GM12801 (cell line): ENCODE data around the gene AFF3.

ENCODE experiments used
- TF ChIP-seq, protein P1 (sequence below): IDR thresholded peaks from one replicate; pipeline ENCODE4 v1.5.1; 2011; ENCODE audit warnings: control low read depth; ENCODE audit not compliant: insufficient read length; ENCODE audit errors: extremely low read depth

Gene AFF3

DNA sequence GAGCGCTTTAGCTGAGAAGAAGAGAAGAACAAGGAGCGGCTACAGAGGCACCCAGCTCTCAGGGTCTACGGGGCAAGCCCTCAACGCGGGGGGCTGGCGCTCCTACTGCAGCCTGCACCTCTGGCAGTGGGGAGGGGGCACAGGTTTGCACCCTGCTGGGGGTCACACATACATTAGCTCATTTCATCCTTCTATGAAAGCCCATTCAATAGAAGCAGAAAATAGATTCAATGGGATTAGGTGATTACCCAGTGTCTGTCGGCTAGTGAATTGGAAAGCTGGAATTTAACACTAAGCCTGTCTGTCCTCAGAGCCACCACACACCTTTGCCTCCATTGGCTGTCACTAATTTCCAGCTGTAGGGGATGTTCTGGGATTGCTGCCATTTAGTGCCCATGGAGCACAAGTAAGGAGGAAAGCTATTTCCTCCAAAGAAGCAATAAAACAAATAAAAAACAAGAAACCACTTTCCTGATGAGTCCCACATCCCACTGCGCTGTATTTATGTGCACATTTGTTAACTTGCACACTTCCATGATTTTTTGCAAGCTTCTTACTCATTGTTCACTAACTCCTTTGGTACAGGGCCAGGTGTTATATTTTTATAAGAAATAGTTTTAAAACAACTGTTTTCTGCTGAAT lies 333.0 kb downstream of the AFF3 start:
- TF ChIP-seq, protein P1, sequence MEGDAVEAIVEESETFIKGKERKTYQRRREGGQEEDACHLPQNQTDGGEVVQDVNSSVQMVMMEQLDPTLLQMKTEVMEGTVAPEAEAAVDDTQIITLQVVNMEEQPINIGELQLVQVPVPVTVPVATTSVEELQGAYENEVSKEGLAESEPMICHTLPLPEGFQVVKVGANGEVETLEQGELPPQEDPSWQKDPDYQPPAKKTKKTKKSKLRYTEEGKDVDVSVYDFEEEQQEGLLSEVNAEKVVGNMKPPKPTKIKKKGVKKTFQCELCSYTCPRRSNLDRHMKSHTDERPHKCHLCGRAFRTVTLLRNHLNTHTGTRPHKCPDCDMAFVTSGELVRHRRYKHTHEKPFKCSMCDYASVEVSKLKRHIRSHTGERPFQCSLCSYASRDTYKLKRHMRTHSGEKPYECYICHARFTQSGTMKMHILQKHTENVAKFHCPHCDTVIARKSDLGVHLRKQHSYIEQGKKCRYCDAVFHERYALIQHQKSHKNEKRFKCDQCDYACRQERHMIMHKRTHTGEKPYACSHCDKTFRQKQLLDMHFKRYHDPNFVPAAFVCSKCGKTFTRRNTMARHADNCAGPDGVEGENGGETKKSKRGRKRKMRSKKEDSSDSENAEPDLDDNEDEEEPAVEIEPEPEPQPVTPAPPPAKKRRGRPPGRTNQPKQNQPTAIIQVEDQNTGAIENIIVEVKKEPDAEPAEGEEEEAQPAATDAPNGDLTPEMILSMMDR, result no peak

DNA sequence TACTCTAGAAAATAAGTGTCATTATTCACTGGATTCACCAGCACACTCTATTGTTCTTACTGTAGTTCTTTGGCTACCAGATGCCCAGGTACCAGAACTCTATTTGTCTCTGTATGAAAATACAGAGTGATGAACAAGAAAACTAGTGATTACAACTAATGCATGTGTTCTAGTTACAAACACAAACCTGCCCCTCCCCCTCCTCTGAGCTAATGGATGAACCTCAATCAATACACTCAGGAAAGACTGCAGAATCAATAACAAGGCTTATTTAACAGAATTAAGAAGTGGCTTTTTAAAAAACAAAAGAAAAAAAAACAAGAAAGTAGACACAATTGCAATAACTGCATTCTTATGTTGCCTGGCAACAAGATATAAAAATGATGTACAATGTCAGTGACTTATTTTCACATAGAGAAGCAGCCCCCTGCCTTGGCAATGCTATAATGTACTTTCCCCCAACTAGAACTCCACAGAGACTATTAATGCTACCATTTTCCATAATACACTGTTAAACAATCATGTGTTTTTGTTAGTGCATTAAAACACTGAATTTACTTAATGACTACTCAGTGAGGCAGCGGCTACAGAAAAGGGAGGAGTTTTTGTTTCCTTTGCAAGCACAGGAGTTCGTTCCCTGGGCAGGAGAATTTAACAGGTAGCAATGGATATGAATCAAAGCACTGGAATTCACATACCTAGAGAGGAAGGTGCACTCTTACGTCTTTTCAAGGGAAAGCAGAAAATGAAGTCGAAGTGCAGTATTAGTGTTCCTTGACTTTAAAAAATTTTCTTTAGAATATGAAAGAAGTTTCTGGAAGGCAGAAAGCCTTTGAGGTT lies 333.8 kb downstream of the AFF3 start:
- TF ChIP-seq, protein P1, result no peak

DNA sequence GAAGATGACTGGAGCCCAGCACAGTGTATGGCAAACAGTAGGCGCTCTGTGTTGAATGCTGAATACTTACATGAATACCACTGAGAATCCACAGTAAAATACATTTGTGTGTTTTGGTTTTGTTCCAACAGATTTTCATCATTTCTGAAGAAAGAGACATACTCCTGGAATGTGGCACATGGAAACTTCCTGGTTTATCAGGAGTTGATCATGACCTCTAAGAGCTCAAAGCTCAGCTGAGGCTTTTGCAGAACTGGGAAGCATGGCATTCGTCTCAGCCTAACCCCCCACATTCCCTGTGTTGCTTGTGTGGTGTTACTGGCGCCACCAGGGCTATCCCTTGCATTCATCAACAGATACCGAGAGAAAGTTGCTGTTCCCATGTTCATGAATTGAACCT lies 335.6 kb downstream of the AFF3 start:
- TF ChIP-seq, protein P1, result no peak

DNA sequence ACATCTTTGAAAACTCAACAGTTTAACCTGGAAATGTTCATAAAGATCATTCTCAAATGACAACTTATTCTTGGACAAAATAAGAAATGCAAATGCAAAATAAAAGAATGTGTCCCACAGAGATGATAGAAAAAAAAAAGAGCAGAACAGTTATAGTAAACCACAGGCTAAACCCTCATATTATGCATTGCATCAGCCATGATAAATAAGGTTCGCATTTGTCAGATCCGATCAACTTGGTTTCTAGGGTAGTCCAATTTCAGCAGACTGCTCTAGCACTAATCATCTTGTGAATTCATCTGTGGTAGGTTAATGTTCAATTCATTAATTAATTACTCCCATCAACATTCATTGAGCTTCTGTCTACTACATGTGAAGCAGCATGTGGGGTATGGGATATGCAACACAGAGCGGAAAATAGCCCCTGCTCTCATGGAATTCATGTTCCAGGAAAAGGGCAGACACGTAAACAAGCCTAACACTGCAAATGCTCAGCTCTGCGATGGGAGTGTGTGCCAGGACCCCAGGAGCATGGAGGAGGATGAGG lies 336.4 kb downstream of the AFF3 start:
- TF ChIP-seq, protein P1, result no peak

DNA sequence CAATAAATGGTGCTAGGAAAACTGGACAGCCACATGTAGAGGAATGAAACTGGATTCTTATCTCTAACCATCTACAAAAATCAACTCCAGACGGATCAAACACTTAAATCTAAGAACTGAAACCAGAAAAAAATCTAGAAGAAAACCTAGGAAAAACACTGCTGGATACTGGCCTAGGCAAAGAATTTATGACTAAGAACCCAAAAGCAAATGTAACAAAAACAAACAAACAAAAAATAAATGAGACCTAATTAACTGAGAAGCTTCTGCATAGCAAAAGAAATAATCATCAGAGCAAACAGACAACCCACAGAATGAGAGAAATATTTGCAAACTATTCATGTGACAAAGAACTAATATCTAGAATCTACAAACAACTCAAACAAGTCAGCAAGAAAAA lies 338.5 kb downstream of the AFF3 start:
- TF ChIP-seq, protein P1, result no peak

DNA sequence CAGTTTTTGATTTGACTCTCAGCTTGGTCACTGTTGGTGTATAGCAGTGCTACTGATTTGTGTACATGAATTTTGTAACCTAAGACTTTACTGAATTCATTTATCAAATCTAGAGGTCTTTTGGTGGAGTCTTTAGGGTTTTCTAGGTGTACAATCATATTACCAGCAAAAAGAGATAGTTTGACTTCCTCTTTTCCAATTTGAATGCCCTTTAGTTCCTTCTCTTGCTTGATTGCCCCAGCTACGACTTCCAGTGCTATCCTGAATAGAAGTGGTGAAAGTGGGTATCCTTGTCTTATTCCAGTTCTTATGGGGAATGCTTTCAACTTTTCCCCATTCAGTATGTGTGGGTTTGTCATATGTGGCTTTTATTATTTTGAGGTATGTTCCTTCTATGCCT lies 339.7 kb downstream of the AFF3 start:
- TF ChIP-seq, protein P1, result no peak

DNA sequence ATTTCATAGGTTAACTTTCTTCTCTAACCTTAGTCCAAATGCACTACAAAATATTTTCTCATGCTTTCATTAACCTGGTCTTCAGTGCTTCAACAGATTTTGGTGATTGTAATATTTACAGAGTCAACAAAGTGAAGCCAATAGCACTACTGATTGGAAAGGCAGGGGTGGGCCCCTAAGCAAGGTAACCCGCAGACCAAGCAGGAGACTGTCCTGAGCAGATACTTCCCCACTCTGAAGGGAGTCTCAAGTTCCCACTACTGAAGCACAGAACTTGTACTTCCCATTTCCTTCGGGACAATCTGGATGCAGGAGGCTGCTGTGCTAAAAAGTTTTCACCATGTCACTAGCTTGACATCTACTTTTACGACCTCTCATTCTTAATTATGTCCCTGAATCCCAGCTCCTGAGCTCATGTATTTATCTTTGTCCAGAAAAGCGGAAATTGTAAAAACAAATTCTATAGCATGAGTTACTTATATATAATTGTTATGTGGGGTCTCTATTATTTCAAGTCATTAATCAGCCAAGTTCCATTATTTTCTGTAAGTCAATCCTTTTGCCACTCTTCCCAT lies 341.0 kb downstream of the AFF3 start:
- TF ChIP-seq, protein P1, result no peak
